HepG2 (cell line): ENCODE results near the gene FIGNL1. TPM values are rescaled to one million over a fixed set of nuclear protein-coding genes. Genes with fewer than 3 reads are reported as not detected.

Experiments
- ATAC-seq: fragments of 200-7000 bp; cut with Tn5 transposase; 3 replicates; pipeline ENCODE4 v1.9.1; 2020; ENCODE audit warnings: mild to moderate bottlenecking, moderate library complexity
- BruUV-seq: library from RNA; stranded (reverse); fragments of 400-500 nt; replicated peaks from 2 replicates; lab custom pipeline; 2021; lab: Mats Ljungman, UMichigan
- CTCF ChIA-PET: fragments of 300-600 bp; formaldehyde crosslinking; extraction: SDS; loops from one replicate; lab custom pipeline; 2021; ENCODE audit warnings: low total read pairs, inconsistent platforms, low intra/inter-chr PET ratio; lab: Yijun Ruan, JAX
- POLR2A ChIA-PET: fragments of 350-600 bp; sonication (Branson Sonifier 250); formaldehyde crosslinking; loops from one replicate; lab custom pipeline; 2020; ENCODE audit warnings: antibody characterized with exemption, inconsistent platforms; lab: Yijun Ruan, JAX
- DNase-seq: peaks from one replicate; pipeline ENCODE4 v3.0.0-alpha.2; 2015; ENCODE audit warnings: low spot score
- FAIRE-seq: peaks from 3 replicates; lab custom pipeline; 2011; peaks lifted over from hg19 to GRCh38; lab: Jason Lieb, UNC
- H2AFZ ChIP-seq: one replicate; pipeline ENCODE4 v1.6.1; 2011; ENCODE audit warnings: low read length, inconsistent platforms
- H3K27ac ChIP-seq: fragments of 300-600 bp; 3 replicates; pipeline ENCODE4 v1.8.0; 2011; ENCODE audit warnings: mixed run types, mild to moderate bottlenecking, mixed read lengths, low read length, inconsistent platforms; ENCODE audit not compliant: insufficient read depth; ENCODE audit errors: extremely low read length
- H3K27me3 ChIP-seq, 2 experiments: fragments of 200-600 bp in 1 of 2; 2 replicates in 1 of 2; 3 replicates in 1 of 2; pipeline versions ENCODE4 v1.6.0 to v1.8.0; 2011; ENCODE audit warnings: low read length in 2 of 2, mild to moderate bottlenecking in 2 of 2, moderate library complexity in 2 of 2, inconsistent platforms in 1 of 2; ENCODE audit not compliant: insufficient read depth in 2 of 2, control insufficient read depth in 1 of 2
- H3K36me3 ChIP-seq, 2 experiments: fragments of 200-600 bp in 1 of 2; replicated peaks in 1 of 2; 2 replicates in 1 of 2; 3 replicates in 1 of 2; pipeline versions ENCODE4 v1.5.1 to v1.8.0; 2011; ENCODE audit warnings: low read length in 2 of 2, inconsistent platforms in 1 of 2; ENCODE audit not compliant: insufficient read depth in 2 of 2, control insufficient read depth in 1 of 2
- H3K4me1 ChIP-seq: 2 replicates; pipeline ENCODE4 v1.5.1; 2012; ENCODE audit warnings: low read length, inconsistent platforms; ENCODE audit not compliant: insufficient read depth
- H3K4me2 ChIP-seq: 2 replicates; pipeline ENCODE4 v1.6.0; 2011; ENCODE audit warnings: low read depth, low read length, inconsistent platforms
- H3K4me3 ChIP-seq, 3 experiments: fragments of 200-600 bp in 1 of 3; sonication (generic), shearing (Covaris generic) in 1 of 3; replicated peaks in 1 of 3; 2 replicates each; pipeline ENCODE4 v1.5.1; 2011 to 2016; ENCODE audit warnings: low read length in 3 of 3, inconsistent platforms in 2 of 3, low read depth in 2 of 3, mild to moderate bottlenecking in 2 of 3, control low read depth in 1 of 3, mixed read lengths in 1 of 3; ENCODE audit not compliant: insufficient read depth in 1 of 3
- H3K79me2 ChIP-seq: one replicate; pipeline ENCODE4 v1.6.1; 2011; ENCODE audit warnings: low read length, inconsistent platforms; ENCODE audit not compliant: insufficient read depth
- H3K9ac ChIP-seq: 2 replicates; pipeline ENCODE4 v1.6.0; 2011; ENCODE audit warnings: mild to moderate bottlenecking, low read depth, low read length, inconsistent platforms; ENCODE audit not compliant: insufficient read depth
- H3K9me3 ChIP-seq: 2 replicates; pipeline ENCODE4 v1.5.1; 2012; ENCODE audit warnings: mild to moderate bottlenecking, low read length
- H4K20me1 ChIP-seq: 2 replicates; pipeline ENCODE4 v1.6.0; 2011; ENCODE audit warnings: inconsistent platforms, mild to moderate bottlenecking, low read length, moderate library complexity; ENCODE audit not compliant: insufficient read depth
- FOXK1 ChIP-seq: sonication (generic); formaldehyde crosslinking; IDR thresholded peaks from 2 replicates; pipeline ENCODE4 v1.4.0; 2020; ENCODE audit warnings: low read depth, missing genetic modification reagents, borderline replicate concordance
- GTF3A ChIP-seq: sonication (generic); formaldehyde crosslinking; conservative IDR thresholded peaks from 2 replicates; pipeline ENCODE4 v1.4.0; 2020; ENCODE audit warnings: mild to moderate bottlenecking, missing genetic modification reagents
- MAFG ChIP-seq: sonication (generic); formaldehyde crosslinking; IDR thresholded peaks from 2 replicates; pipeline ENCODE4 v1.5.1; 2020; ENCODE audit warnings: mild to moderate bottlenecking, missing genetic modification reagents
- PAWR ChIP-seq: sonication (generic); formaldehyde crosslinking; IDR thresholded peaks from 2 replicates; pipeline ENCODE4 v1.4.0; 2020; ENCODE audit warnings: missing genetic modification reagents, mild to moderate bottlenecking, borderline replicate concordance
- PAX8 ChIP-seq: sonication (generic); formaldehyde crosslinking; IDR thresholded peaks from 2 replicates; pipeline ENCODE4 v1.8.0; 2022; ENCODE audit warnings: mild to moderate bottlenecking, missing genetic modification reagents, borderline replicate concordance
- THAP11 ChIP-seq: IDR thresholded peaks from 2 replicates; pipeline ENCODE4 v1.6.1; 2016; ENCODE audit warnings: missing biosample characterization, missing genetic modification reagents
- ZNF251 ChIP-seq: sonication (generic); formaldehyde crosslinking; IDR thresholded peaks from 2 replicates; pipeline ENCODE4 v1.9.0; 2021; ENCODE audit warnings: mild to moderate bottlenecking, missing genetic modification reagents
- ZNF33A ChIP-seq: sonication (generic); formaldehyde crosslinking; IDR thresholded peaks from 2 replicates; pipeline ENCODE4 v1.5.1; 2020; ENCODE audit warnings: missing genetic modification reagents, mild to moderate bottlenecking, moderate library complexity, borderline replicate concordance
- ZNF737 ChIP-seq: sonication (generic); formaldehyde crosslinking; IDR thresholded peaks from 2 replicates; pipeline ENCODE4 v1.5.0; 2020; ENCODE audit warnings: missing genetic modification reagents, mild to moderate bottlenecking, borderline replicate concordance
- WGBS: methylation state at CpG from one replicate; pipeline ENCODE4 v1.1.6; 2017; ENCODE audit warnings: low lambda C conversion rate; 5-methylcytosine and 5-hydroxymethylcytosine counted together
- in situ Hi-C: cut with HindIII; loops from 2 replicates; pipeline ENCODE4 v1.10.0; 2017; ENCODE audit warnings: low pct_unique_long_range_greater_than_20kb; ENCODE audit not compliant: extremely low pct_ligation_motif_present
- intact Hi-C: fragments of 100-400 bp; cut with micrococcal nuclease; formaldehyde crosslinking; loops from one replicate; pipeline ENCODE4 v1.10.0; 2022; ENCODE audit not compliant: unreplicated experiment
- polyA plus RNA-seq, 8 experiments: library from polyadenylated mRNA; depleted of rRNA in 3 of 8; stranded (reverse) in 7 of 8; unstranded in 1 of 8; fragments of >200 nt; fragmentation: Illumina TruSeq in 4 of 8; extraction: Trizol in 4 of 8; gene quantifications; 2 replicates each; pipeline versions ENCODE4 v1.2.1 to v1.2.3, GENCODE V29; 2011 to 2016; ENCODE audit warnings: low read depth in 4 of 8, missing spikeins in 1 of 8, mixed read lengths in 1 of 8; ENCODE audit not compliant: insufficient read depth in 1 of 8
- total RNA-seq, 5 experiments: library from RNA; depleted of rRNA; stranded (reverse); fragments of >200 nt; fragmentation: Illumina TruSeq; extraction: Trizol; gene quantifications; 2 replicates each; pipeline ENCODE4 v1.2.3, GENCODE V29; 2016; ENCODE audit warnings: low read depth in 1 of 5
- TF ChIP-seq, protein P1 (sequence below): sonication (generic); formaldehyde crosslinking; IDR thresholded peaks from 2 replicates; pipeline ENCODE4; 2020; ENCODE audit warnings: missing genetic modification reagents, mild to moderate bottlenecking, borderline replicate concordance
- TF ChIP-seq, protein P2 (sequence below): sonication (generic); formaldehyde crosslinking; IDR thresholded peaks from 2 replicates; pipeline ENCODE4 v1.5.0; 2020; ENCODE audit warnings: mild to moderate bottlenecking, missing genetic modification reagents
- TF ChIP-seq, protein P3 (sequence below): sonication (generic); formaldehyde crosslinking; IDR thresholded peaks from 2 replicates; pipeline ENCODE4 v1.5.0; 2020; ENCODE audit warnings: missing genetic modification reagents
- TF ChIP-seq, protein P4 (sequence below): sonication (generic); formaldehyde crosslinking; IDR thresholded peaks from 2 replicates; pipeline ENCODE4 v1.4.0; 2020; ENCODE audit warnings: mild to moderate bottlenecking, missing genetic modification reagents
- TF ChIP-seq, protein P5 (sequence below): sonication (generic); formaldehyde crosslinking; IDR thresholded peaks from 2 replicates; pipeline ENCODE4 v1.4.0; 2020; ENCODE audit warnings: missing genetic modification reagents; ENCODE audit errors: not compliant biosample characterization

Gene FIGNL1
- total and polyA plus RNA-seq, 2 of the 13 experiments (the other 11 are each of a cell fraction or from before 2014, with no cell fraction given), result 4.0 to 20.9 TPM

DNA sequence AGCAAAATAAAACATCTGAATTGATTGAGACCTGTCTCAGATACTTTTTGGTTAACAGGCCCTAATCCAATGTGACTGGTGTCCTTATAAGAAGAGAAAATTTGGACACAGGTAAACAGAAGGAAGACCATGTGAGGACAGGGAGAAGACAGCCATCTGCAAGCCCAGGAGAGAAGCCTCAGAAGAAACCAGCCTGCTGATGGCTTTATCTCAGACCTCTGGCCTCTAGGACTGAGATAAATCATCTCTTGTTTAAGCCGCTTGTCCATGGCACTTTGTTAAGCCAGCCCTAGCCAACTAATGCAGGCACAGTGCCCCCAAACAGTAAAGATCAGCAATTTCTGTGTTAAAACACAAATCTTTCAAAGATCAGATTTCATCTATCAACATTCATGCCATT, 41.8 kb upstream of the FIGNL1 start (continued):
- TF ChIP-seq FOXK1, result no peak
- TF ChIP-seq, protein P1, sequence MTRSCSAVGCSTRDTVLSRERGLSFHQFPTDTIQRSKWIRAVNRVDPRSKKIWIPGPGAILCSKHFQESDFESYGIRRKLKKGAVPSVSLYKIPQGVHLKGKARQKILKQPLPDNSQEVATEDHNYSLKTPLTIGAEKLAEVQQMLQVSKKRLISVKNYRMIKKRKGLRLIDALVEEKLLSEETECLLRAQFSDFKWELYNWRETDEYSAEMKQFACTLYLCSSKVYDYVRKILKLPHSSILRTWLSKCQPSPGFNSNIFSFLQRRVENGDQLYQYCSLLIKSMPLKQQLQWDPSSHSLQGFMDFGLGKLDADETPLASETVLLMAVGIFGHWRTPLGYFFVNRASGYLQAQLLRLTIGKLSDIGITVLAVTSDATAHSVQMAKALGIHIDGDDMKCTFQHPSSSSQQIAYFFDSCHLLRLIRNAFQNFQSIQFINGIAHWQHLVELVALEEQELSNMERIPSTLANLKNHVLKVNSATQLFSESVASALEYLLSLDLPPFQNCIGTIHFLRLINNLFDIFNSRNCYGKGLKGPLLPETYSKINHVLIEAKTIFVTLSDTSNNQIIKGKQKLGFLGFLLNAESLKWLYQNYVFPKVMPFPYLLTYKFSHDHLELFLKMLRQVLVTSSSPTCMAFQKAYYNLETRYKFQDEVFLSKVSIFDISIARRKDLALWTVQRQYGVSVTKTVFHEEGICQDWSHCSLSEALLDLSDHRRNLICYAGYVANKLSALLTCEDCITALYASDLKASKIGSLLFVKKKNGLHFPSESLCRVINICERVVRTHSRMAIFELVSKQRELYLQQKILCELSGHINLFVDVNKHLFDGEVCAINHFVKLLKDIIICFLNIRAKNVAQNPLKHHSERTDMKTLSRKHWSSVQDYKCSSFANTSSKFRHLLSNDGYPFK (CRISPR knock-in tag), result no peak

DNA sequence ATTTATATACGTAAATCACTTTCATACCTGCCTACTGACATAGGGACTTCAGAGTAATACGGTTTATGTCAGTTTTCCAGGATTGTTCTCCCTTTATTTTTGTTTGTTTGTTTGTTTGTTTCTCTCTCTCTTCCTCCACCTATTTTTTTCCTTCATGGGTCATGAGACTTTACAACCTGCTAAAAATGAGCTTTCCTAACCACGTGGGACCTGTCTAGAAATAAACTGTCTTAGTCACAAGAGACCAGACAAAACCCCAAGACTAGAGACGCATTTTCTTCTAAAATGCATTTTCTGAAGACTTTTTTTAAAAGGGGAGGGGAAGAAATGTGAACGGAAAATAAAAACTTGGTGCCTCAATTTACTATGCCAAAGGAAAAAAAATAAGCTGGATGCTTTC, 41.1 kb upstream of the FIGNL1 start:
- peaks cover 2 to 4% of the 10 kb centered on the region in 2 experiments; a peak in 1 of 5 replicates for H3K36me3 ChIP-seq
- BruUV-seq, result TSS peak; percentile 28
- H3K4me1 ChIP-seq, result no peaks in the 10 kb centered on the region
- no peak overlapping the region for H3K4me3 ChIP-seq
- no peak overlapping the region for H2AFZ ChIP-seq
- CTCF ChIA-PET, result no interaction called here
- intact Hi-C loops (no loop called here), in situ Hi-C loops (no loop called here)
- DNase-seq, result no peak
- no peaks in the 10 kb centered on the region for H3K27me3 ChIP-seq
- H3K27ac ChIP-seq, result no peak overlapping the region
- no peaks in the 10 kb centered on the region for H4K20me1 ChIP-seq
- H3K9me3 ChIP-seq, result peaks cover 6% of the 10 kb centered on the region; the same call in 1 of the 2 replicates
- no peaks in the 10 kb centered on the region for H3K79me2 ChIP-seq
- no peak overlapping the region for H3K4me2 ChIP-seq
- H3K9ac ChIP-seq, result no peak overlapping the region
- WGBS, result 95% methylated on average over 5 of the region's 5 CpGs
- no peak for FAIRE-seq
- ATAC-seq, result no peak
- POLR2A ChIA-PET, result no interaction called here
- TF ChIP-seq MAFG (CRISPR knock-in tag) (no peak), GTF3A (CRISPR knock-in tag) (no peak), ZNF33A (CRISPR knock-in tag) (no peak), ZNF251 (CRISPR knock-in tag) (no peak), THAP11 (CRISPR knock-in tag) (no peak), ZNF737 (no peak), PAWR (CRISPR knock-in tag) (no peak), PAX8 (CRISPR knock-in tag) (no peak)
- TF ChIP-seq, protein P2, sequence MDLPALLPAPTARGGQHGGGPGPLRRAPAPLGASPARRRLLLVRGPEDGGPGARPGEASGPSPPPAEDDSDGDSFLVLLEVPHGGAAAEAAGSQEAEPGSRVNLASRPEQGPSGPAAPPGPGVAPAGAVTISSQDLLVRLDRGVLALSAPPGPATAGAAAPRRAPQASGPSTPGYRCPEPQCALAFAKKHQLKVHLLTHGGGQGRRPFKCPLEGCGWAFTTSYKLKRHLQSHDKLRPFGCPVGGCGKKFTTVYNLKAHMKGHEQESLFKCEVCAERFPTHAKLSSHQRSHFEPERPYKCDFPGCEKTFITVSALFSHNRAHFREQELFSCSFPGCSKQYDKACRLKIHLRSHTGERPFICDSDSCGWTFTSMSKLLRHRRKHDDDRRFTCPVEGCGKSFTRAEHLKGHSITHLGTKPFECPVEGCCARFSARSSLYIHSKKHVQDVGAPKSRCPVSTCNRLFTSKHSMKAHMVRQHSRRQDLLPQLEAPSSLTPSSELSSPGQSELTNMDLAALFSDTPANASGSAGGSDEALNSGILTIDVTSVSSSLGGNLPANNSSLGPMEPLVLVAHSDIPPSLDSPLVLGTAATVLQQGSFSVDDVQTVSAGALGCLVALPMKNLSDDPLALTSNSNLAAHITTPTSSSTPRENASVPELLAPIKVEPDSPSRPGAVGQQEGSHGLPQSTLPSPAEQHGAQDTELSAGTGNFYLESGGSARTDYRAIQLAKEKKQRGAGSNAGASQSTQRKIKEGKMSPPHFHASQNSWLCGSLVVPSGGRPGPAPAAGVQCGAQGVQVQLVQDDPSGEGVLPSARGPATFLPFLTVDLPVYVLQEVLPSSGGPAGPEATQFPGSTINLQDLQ (CRISPR knock-in tag), result no peak
- TF ChIP-seq, protein P3, sequence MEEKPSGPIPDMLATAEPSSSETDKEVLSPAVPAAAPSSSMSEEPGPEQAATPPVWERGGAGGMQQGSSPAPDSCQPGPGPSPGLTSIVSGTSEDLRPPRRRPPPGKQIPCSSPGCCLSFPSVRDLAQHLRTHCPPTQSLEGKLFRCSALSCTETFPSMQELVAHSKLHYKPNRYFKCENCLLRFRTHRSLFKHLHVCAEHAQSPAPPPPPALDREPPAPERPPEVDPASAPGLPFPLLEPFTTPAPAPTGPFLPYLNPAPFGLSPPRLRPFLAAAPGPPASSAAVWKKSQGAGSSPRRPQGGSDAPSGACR, result no peak
- TF ChIP-seq, protein P4, sequence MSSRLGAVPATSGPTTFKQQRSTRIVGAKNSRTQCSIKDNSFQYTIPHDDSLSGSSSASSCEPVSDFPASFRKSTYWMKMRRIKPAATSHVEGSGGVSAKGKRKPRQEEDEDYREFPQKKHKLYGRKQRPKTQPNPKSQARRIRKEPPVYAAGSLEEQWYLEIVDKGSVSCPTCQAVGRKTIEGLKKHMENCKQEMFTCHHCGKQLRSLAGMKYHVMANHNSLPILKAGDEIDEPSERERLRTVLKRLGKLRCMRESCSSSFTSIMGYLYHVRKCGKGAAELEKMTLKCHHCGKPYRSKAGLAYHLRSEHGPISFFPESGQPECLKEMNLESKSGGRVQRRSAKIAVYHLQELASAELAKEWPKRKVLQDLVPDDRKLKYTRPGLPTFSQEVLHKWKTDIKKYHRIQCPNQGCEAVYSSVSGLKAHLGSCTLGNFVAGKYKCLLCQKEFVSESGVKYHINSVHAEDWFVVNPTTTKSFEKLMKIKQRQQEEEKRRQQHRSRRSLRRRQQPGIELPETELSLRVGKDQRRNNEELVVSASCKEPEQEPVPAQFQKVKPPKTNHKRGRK (CRISPR knock-in tag), result no peak
- TF ChIP-seq, protein P5, sequence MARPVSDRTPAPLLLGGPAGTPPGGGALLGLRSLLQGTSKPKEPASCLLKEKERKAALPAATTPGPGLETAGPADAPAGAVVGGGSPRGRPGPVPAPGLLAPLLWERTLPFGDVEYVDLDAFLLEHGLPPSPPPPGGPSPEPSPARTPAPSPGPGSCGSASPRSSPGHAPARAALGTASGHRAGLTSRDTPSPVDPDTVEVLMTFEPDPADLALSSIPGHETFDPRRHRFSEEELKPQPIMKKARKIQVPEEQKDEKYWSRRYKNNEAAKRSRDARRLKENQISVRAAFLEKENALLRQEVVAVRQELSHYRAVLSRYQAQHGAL (CRISPR knock-in tag), result no peak
